Mesendoderm (in vitro differentiated cells): ENCODE results near the gene PCGF5.
"Not testable (repeated sequence)": the region's sequence is repeated elsewhere in the genome, so short reads cannot be mapped to it uniquely, and the experiment has no call there.

Experiments used
- DNase-seq: peaks from one replicate; pipeline ENCODE4 v3.0.0; 2013
- H2AK5ac ChIP-seq: 2 replicates; pipeline ENCODE4 v1.6.1; 2013; ENCODE audit warnings: low read length, inconsistent platforms
- H2BK120ac ChIP-seq: 2 replicates; pipeline ENCODE4 v1.6.1; 2013; ENCODE audit warnings: low read depth, mild to moderate bottlenecking, low read length, moderate library complexity, mixed read lengths
- H2BK15ac ChIP-seq: replicated peaks from 2 replicates; pipeline ENCODE4 v1.6.1; 2013; ENCODE audit warnings: low read depth, mild to moderate bottlenecking, moderate library complexity
- H2BK5ac ChIP-seq: 2 replicates; pipeline ENCODE4 v1.6.1; 2013; ENCODE audit warnings: low read length, inconsistent platforms
- H3K18ac ChIP-seq: 2 replicates; pipeline ENCODE4 v1.6.1; 2013; ENCODE audit warnings: mild to moderate bottlenecking, low read length, mixed read lengths
- H3K23ac ChIP-seq: one replicate; pipeline ENCODE4 v1.6.1; 2013; ENCODE audit warnings: low read length
- H3K27ac ChIP-seq: 2 replicates; pipeline ENCODE4 v1.5.1; 2013; ENCODE audit warnings: low read depth, mild to moderate bottlenecking, inconsistent platforms, low read length, moderate library complexity
- H3K27me3 ChIP-seq: 2 replicates; pipeline ENCODE4 v1.6.1; 2013; ENCODE audit warnings: low read length, control low read depth, mild to moderate bottlenecking, inconsistent platforms; ENCODE audit not compliant: insufficient read depth, poor library complexity
- H3K36me3 ChIP-seq: 2 replicates; pipeline ENCODE4 v1.6.1; 2013; ENCODE audit warnings: low read length, inconsistent platforms; ENCODE audit not compliant: control insufficient read depth, insufficient read depth
- H3K4ac ChIP-seq: one replicate; pipeline ENCODE4 v1.6.1; 2013; ENCODE audit warnings: low read depth, mild to moderate bottlenecking, low read length, moderate library complexity
- H3K4me1 ChIP-seq: 2 replicates; pipeline ENCODE4 v1.6.1; 2013; ENCODE audit warnings: low read depth, low read length, inconsistent platforms; ENCODE audit not compliant: control insufficient read depth
- H3K4me2 ChIP-seq: 2 replicates; pipeline ENCODE4 v1.6.1; 2013; ENCODE audit warnings: low read length
- H3K4me3 ChIP-seq: 2 replicates; pipeline ENCODE4 v1.5.1; 2013; ENCODE audit warnings: mild to moderate bottlenecking, low read length
- H3K56ac ChIP-seq: one replicate; pipeline ENCODE4 v1.6.1; 2013; ENCODE audit warnings: low read length
- H3K79me1 ChIP-seq: 2 replicates; pipeline ENCODE4 v1.6.1; 2013; ENCODE audit warnings: low read length, inconsistent platforms
- H3K79me2 ChIP-seq: 2 replicates; pipeline ENCODE4 v1.6.1; 2013; ENCODE audit warnings: mild to moderate bottlenecking, low read length; ENCODE audit not compliant: control insufficient read depth, insufficient read depth
- H3K9ac ChIP-seq: 2 replicates; pipeline ENCODE4 v1.6.1; 2013; ENCODE audit warnings: low read length, inconsistent platforms
- H4K5ac ChIP-seq: one replicate; pipeline ENCODE4 v1.6.1; 2013; ENCODE audit warnings: low read length
- H4K8ac ChIP-seq: one replicate; pipeline ENCODE4 v1.6.1; 2013; ENCODE audit warnings: low read depth, mild to moderate bottlenecking, control low read depth, low read length, moderate library complexity
- WGBS: extraction: QIAGEN DNeasy Blood & Tissue Kit; methylation state at CpG from one replicate; pipeline ENCODE4 v1.1.7; 2013; ENCODE audit warnings: low lambda C conversion rate, missing lambda C conversion rate; ENCODE audit not compliant: insufficient coverage; ENCODE audit errors: extremely low coverage; 5-methylcytosine and 5-hydroxymethylcytosine counted together

PCGF5 gene

GRCh38 chr10:91249700-91250099 is 29.2 kb downstream of the PCGF5 start:
- Histone ChIP-seq H3K27ac (no peak overlapping the region), H3K4ac (no peak overlapping the region), H3K56ac (no peak overlapping the region), H4K5ac (no peak overlapping the region), H3K23ac (no peak overlapping the region), H3K4me2 (no peak overlapping the region), H3K27me3 (no peaks in the 10 kb centered on the region), H3K9ac (no peak overlapping the region), H4K8ac (no peak overlapping the region), H3K4me3 (no peak overlapping the region), H3K79me2 (no peaks in the 10 kb centered on the region), H2AK5ac (no peak overlapping the region), H3K4me1 (no peaks in the 10 kb centered on the region), H2BK15ac (no peak overlapping the region), H3K36me3 (no peaks in the 10 kb centered on the region), H2BK120ac (no peak overlapping the region), H3K18ac (no peak overlapping the region), H3K79me1 (no peaks in the 10 kb centered on the region), H2BK5ac (no peak overlapping the region)
- WGBS = no CpG with 5 or more reads among the region's 3 CpGs
- no peak for DNase-seq

GRCh38 chr10:91250341-91250740 is 29.9 kb downstream of the PCGF5 start:
- H3K56ac ChIP-seq = no peak overlapping the region
- no peaks in the 10 kb centered on the region for H3K27me3 ChIP-seq
- H2AK5ac ChIP-seq = no peak overlapping the region
- no peak overlapping the region for H3K18ac ChIP-seq
- H4K8ac ChIP-seq = no peak overlapping the region
- no peak overlapping the region for H4K5ac ChIP-seq
- no peak overlapping the region for H3K9ac ChIP-seq
- WGBS = no CpG with 5 or more reads among the region's 1 CpG
- no peak overlapping the region for H3K4me3 ChIP-seq
- no peak overlapping the region for H3K23ac ChIP-seq
- no peaks in the 10 kb centered on the region for H3K79me1 ChIP-seq
- H2BK15ac ChIP-seq = no peak overlapping the region
- no peaks in the 10 kb centered on the region for H3K36me3 ChIP-seq
- no peak for DNase-seq
- no peak overlapping the region for H3K4ac ChIP-seq
- no peaks in the 10 kb centered on the region for H3K79me2 ChIP-seq
- H2BK5ac ChIP-seq = no peak overlapping the region
- H3K4me1 ChIP-seq = no peaks in the 10 kb centered on the region
- no peak overlapping the region for H2BK120ac ChIP-seq
- H3K4me2 ChIP-seq = no peak overlapping the region
- no peak overlapping the region for H3K27ac ChIP-seq

GRCh38 chr10:91251430-91252056 is 31.1 kb downstream of the PCGF5 start:
- Histone ChIP-seq H4K8ac (no peak overlapping the region), H3K27me3 (no peaks in the 10 kb centered on the region), H4K5ac (no peak overlapping the region), H3K4ac (no peak overlapping the region), H3K79me2 (no peaks in the 10 kb centered on the region), H2AK5ac (no peak overlapping the region), H3K18ac (no peak overlapping the region), H3K56ac (no peak overlapping the region), H3K4me1 (no peaks in the 10 kb centered on the region), H3K79me1 (no peaks in the 10 kb centered on the region), H3K4me2 (no peak overlapping the region), H2BK120ac (no peak overlapping the region), H3K27ac (no peak overlapping the region), H3K9ac (no peak overlapping the region), H2BK5ac (no peak overlapping the region), H3K23ac (no peak overlapping the region), H2BK15ac (no peak overlapping the region), H3K4me3 (no peak overlapping the region), H3K36me3 (no peaks in the 10 kb centered on the region)
- DNase-seq = peak; percentile 49

DNA sequence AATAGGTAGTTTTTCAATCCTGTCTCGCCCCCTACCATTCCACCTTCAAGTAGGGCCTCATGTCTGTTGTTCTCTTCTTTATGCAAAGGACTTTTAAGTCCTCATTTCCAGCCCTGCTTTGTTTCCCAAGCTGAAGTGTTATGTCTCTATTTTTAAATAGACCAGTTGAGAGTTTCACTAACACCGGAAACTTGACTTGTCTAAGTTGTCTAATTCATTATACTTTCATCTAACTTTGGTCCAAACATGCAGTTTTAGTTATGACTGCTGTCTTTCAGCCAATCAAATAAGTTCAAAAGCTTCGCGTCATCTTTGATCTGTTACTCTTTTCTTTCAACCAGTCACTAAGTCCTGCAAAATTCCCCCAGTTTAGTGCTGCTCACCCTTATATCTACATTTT is 32.8 kb downstream of the PCGF5 start:
- H3K18ac ChIP-seq = no peak overlapping the region
- no peaks in the 10 kb centered on the region for H3K4me1 ChIP-seq
- H3K4ac ChIP-seq = no peak overlapping the region
- no peaks in the 10 kb centered on the region for H3K27me3 ChIP-seq
- no peaks in the 10 kb centered on the region for H3K79me1 ChIP-seq
- H3K79me2 ChIP-seq = no peaks in the 10 kb centered on the region
- no peak overlapping the region for H3K9ac ChIP-seq
- no peak overlapping the region for H4K8ac ChIP-seq
- no peak for DNase-seq
- H3K27ac ChIP-seq = no peak overlapping the region
- H2AK5ac ChIP-seq = no peak overlapping the region
- H3K36me3 ChIP-seq = no peaks in the 10 kb centered on the region
- H2BK15ac ChIP-seq = no peak overlapping the region
- H2BK120ac ChIP-seq = no peak overlapping the region
- H3K4me2 ChIP-seq = no peak overlapping the region
- H3K23ac ChIP-seq = no peak overlapping the region
- no CpG with 5 or more reads among the region's 4 CpGs for WGBS
- no peak overlapping the region for H2BK5ac ChIP-seq
- H3K4me3 ChIP-seq = no peak overlapping the region
- H3K56ac ChIP-seq = no peak overlapping the region
- no peak overlapping the region for H4K5ac ChIP-seq

DNA sequence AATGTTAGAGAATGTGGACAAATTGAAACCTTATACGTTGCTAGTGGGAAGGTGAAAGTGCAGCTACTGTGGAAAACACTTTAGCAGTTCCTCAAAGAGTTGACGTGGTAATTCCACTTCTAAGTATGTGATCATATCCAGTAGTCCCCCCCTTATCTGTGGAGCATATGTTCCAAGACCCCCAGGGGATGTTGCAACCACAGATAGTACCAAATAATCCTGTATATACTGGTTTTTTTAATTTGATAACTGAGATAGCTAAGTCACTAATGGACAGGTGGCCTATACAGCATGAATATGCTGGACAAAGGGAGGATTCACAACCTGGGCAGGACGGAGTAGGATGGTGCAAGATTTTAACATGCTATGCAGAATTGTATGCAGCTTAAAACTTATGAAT is 36.8 kb downstream of the PCGF5 start:
- no peak overlapping the region for H3K27ac ChIP-seq
- no peak overlapping the region for H3K4ac ChIP-seq
- H3K79me2 ChIP-seq = no peaks in the 10 kb centered on the region
- WGBS = no CpG with 5 or more reads among the region's 3 CpGs
- no peaks in the 10 kb centered on the region for H3K36me3 ChIP-seq
- H2BK15ac ChIP-seq = no peak overlapping the region
- H2AK5ac ChIP-seq = no peak overlapping the region
- no peak overlapping the region for H3K4me3 ChIP-seq
- no peak overlapping the region for H2BK5ac ChIP-seq
- no peak for DNase-seq
- no peaks in the 10 kb centered on the region for H3K4me1 ChIP-seq
- H3K9ac ChIP-seq = no peak overlapping the region
- H3K23ac ChIP-seq = no peak overlapping the region
- no peak overlapping the region for H3K18ac ChIP-seq
- no peaks in the 10 kb centered on the region for H3K27me3 ChIP-seq
- H3K79me1 ChIP-seq = no peaks in the 10 kb centered on the region
- H4K8ac ChIP-seq = no peak overlapping the region
- no peak overlapping the region for H3K56ac ChIP-seq
- H3K4me2 ChIP-seq = no peak overlapping the region
- no peak overlapping the region for H4K5ac ChIP-seq
- no peak overlapping the region for H2BK120ac ChIP-seq

DNA sequence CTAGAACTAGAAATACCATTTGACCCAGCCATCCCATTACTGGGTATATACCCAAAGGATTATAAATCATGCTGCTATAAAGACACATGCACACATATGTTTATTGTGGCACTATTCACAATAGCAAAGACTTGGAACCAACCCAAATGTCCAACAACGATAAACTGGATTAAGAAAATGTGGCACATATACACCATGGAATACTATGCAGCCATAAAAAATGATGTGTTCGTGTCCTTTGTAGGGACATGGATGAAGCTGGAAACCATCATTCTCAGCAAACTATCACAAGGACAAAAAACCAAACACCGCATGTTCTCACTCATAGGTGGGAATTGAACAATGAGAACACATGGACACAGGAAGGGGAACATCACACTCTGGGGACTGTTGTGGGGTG is 40.0 kb downstream of the PCGF5 start:
- no CpG with 5 or more reads among the region's 3 CpGs for WGBS
- H3K4me3 ChIP-seq, H3K27me3 ChIP-seq, H3K4ac ChIP-seq, H2BK120ac ChIP-seq, H3K36me3 ChIP-seq, H3K4me1 ChIP-seq, H3K79me1 ChIP-seq, H3K56ac ChIP-seq, H2BK5ac ChIP-seq, H3K27ac ChIP-seq, H3K4me2 ChIP-seq, H4K5ac ChIP-seq, H3K9ac ChIP-seq, DNase-seq, H4K8ac ChIP-seq, H3K79me2 ChIP-seq, H2BK15ac ChIP-seq, H2AK5ac ChIP-seq, H3K18ac ChIP-seq, H3K23ac ChIP-seq: not testable (repeated sequence)
